Hepatocyte (in vitro differentiated cells): ENCODE measurements around the gene SLC35G6.

ENCODE experiments used
- EZH2 ChIP-seq: fragments of 200-600 bp; sonication (generic); IDR thresholded peaks from 2 replicates; pipeline ENCODE4 v1.6.1; 2016; ENCODE audit warnings: antibody characterized with exemption, mild to moderate bottlenecking, borderline replicate concordance
- EZH2phosphoT487 ChIP-seq: fragments of 200-600 bp; sonication (generic); IDR thresholded peaks from one replicate; pipeline ENCODE4 v1.6.1; 2018; ENCODE audit warnings: antibody characterized with exemption, mild to moderate bottlenecking, low read depth, moderate library complexity; ENCODE audit not compliant: unreplicated experiment, severe bottlenecking
- TF ChIP-seq, protein P1 (sequence below): fragments of 200-600 bp; sonication (generic); IDR thresholded peaks from 2 replicates; pipeline ENCODE4 v1.5.1; 2016; ENCODE audit warnings: antibody characterized with exemption, mild to moderate bottlenecking; ENCODE audit not compliant: poor library complexity

DNA sequence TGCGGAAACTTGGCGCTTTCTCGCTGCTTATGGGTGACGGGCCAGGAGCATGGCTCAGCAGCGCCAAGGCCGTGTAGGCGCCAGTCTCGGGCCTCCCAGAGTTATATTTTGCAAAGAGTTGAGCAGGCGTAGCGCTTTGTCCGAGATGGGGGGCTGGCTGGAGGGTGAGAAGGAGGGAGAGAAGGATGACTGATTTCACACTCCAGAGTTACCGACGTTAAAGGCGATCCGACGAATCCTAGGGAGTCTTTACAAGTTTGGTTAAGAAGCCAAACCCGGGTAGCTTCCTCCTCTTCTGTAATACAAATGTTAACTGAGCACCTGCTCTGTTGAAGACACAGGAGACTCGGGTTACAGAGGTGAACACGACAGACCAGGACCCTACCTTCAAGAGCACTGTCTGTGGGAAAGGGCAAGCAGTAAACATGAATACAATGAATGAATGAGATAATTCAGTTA is 3.7 kb downstream of the SLC35G6 start:
- TF ChIP-seq, protein P1, sequence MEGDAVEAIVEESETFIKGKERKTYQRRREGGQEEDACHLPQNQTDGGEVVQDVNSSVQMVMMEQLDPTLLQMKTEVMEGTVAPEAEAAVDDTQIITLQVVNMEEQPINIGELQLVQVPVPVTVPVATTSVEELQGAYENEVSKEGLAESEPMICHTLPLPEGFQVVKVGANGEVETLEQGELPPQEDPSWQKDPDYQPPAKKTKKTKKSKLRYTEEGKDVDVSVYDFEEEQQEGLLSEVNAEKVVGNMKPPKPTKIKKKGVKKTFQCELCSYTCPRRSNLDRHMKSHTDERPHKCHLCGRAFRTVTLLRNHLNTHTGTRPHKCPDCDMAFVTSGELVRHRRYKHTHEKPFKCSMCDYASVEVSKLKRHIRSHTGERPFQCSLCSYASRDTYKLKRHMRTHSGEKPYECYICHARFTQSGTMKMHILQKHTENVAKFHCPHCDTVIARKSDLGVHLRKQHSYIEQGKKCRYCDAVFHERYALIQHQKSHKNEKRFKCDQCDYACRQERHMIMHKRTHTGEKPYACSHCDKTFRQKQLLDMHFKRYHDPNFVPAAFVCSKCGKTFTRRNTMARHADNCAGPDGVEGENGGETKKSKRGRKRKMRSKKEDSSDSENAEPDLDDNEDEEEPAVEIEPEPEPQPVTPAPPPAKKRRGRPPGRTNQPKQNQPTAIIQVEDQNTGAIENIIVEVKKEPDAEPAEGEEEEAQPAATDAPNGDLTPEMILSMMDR = no peak
- TF ChIP-seq EZH2 (no peak), EZH2phosphoT487 (no peak)
